ENCODE results near the gene OTUD5.

DNA sequence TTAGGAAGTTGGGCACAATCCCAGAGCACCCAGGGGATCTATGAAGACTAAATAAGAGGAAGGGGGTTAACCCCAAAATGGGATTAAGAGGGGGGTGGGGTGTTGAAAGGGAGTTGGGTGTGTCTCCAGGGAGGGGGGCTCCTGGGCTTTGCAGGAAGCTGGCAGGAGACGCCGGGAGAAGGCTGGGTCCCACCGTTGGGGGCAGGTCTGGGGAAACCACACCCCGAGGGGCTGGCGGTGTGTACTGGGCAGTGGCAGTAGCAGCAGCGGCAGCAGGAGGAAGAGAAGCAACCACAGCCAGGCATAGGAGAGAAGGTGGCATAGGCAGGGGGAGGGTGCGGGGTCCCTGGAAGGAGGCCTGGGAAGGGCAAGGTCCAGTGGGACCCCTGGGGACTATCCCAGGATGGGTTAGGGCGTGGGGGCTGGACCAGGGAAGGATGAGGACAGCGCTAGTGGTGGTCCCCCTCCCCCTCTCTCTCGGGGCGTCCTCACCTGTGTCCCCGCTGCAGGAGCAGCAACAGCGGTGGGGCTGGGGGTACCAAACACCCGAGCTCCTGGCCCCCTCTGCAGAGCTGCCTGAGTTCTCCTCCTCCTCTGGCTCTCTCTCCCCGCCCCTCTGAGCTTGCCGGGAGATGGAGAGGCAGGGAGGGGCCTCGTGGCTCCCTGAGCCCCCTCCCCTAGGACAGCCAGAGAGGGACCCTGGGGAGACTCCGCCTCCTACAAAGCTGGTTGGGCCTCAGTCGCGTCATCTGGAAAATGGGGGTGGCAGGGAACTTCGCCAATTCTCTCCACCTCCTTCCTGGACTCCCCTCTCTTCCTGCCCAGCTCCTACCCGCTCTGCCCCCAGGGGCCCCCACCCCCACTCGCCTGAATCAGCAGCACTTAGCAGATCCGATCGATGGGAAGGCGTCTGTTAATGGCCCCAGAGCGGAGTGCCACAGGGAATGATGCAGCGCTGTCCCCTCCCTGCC is 14.1 kb upstream of the OTUD5 start, which contains the start of gene KCND1:
- TF ChIP-seq, protein P1, sequence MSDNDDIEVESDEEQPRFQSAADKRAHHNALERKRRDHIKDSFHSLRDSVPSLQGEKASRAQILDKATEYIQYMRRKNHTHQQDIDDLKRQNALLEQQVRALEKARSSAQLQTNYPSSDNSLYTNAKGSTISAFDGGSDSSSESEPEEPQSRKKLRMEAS (IDR thresholded peaks at IDR 0.05): no peak
- TF ChIP-seq, protein P2, sequence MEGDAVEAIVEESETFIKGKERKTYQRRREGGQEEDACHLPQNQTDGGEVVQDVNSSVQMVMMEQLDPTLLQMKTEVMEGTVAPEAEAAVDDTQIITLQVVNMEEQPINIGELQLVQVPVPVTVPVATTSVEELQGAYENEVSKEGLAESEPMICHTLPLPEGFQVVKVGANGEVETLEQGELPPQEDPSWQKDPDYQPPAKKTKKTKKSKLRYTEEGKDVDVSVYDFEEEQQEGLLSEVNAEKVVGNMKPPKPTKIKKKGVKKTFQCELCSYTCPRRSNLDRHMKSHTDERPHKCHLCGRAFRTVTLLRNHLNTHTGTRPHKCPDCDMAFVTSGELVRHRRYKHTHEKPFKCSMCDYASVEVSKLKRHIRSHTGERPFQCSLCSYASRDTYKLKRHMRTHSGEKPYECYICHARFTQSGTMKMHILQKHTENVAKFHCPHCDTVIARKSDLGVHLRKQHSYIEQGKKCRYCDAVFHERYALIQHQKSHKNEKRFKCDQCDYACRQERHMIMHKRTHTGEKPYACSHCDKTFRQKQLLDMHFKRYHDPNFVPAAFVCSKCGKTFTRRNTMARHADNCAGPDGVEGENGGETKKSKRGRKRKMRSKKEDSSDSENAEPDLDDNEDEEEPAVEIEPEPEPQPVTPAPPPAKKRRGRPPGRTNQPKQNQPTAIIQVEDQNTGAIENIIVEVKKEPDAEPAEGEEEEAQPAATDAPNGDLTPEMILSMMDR (IDR thresholded peaks at IDR 0.05): no peak
- no peak for TF ChIP-seq CHD2 (IDR thresholded peaks at IDR 0.05; ENCODE audit: low read length, partially characterized antibody)
- no peak for TF ChIP-seq RARB (CRISPR knock-in tag; IDR thresholded peaks at IDR 0.05)
- TF ChIP-seq EP300 (IDR thresholded peaks at IDR 0.05): no peak

Measured in A549 (cell line).